RPMI8226 (cell line): Measurements from ENCODE around the gene ANKRD7.

ENCODE experiments used
- DNase-seq: peaks from one replicate; pipeline ENCODE4 v3.0.0-alpha.2; 2015

Gene ANKRD7, protein sequence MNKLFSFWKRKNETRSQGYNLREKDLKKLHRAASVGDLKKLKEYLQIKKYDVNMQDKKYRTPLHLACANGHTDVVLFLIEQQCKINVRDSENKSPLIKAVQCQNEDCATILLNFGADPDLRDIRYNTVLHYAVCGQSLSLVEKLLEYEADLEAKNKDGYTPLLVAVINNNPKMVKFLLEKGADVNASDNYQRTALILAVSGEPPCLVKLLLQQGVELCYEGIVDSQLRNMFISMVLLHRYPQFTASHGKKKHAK

DNA sequence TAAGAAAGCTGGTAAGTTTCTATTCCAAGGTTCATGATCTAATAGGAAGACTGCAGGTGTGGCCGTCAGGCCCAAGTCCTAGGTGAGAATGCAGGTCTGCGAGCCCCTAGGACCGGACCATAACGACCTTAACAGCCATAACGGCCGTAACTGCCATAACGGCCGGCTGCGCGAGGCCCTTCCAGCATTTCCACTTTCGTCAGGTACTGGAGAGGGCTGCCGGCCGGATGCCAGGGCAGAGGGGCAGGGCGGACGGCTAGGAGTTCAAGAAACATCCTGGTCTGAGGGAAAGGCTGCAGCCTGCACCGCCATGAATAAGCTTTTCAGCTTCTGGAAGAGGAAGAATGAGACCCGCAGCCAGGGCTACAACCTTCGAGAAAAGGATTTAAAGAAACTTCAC lies at the start of gene ANKRD7:
ANKRD7 (plus strand) TSS at position 184 of the 400 bp plus-strand sequence; CDS start at position 311, 127 bp downstream.
- DNase-seq, result no peak

DNA sequence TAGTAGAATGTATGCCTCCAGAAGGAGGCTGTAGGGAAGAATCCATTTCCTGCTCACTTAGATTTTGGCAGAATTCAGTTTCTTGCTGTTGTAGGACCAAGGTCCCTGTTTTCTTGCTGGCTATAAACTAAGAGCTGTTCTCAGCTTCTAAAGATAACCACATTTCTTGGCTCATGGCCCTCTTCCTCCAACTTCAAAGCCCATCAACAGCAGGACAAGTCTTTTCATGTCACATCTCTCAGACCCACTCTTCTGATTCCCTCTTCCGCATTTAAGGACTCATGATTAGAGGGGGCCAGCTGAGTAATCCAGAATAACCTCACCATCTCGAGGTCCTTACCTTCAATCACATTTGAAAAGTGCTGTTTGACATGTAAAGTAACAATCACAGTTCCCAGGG lies 48.8 kb upstream of the ANKRD7 start:
- DNase-seq, result no peak

DNA sequence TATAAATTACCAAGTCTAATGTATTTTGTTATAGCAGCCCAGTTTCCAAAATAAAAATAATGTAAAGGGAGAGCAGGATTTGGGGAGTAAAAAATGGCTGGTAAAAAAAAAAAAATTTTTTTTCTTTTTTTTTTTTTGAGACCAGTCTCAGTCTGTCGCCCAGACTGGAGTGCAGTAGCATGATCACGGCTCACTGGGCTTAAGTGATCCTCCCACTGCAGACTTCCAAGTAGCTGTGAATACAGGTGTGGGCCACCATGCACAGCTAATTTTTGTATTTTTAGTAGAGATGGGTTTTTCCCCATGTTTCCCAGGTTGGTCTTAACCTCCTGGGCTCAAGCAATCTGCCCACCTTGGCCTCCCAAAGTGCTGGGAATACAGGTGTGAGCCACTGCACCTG lies 45.3 kb upstream of the ANKRD7 start:
- DNase-seq, result no peak

DNA sequence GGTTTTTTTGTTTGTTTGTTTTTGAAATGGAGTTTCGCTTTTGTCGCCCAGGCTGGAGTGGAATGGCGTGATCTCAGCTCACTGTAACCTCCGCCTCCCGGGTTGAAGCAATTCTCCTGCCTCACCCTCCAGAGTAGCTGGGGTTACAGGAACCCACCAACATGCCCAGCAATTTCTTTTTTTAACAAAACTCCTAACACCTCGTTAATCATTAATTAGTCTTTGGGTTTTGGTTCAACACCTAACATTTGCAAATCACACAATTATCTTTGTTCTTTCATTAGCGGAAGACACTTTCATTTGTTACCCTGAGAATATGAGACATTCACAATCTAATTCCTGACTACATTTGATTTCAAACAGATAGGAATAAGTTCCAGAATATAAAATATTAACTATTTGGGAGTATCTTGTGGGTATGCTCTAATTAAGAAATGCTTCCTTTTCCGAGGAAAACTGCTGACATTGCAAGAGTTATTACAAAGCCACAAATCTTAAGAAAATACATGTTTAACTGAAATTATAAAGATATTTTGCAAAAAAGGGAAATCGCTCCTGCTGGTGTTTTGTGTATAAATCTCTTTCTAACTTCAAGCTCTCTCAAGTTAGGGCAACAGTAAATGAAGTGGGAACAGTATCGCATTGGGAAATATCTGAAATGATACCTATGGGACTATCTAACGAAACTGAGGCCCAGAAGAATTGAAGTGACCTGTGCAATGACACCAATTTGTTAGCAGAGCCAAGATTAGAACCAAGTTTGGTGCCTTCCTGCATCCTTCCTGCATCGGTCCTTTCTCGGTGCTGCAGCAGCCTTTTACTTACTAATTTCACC lies 41.7 kb upstream of the ANKRD7 start:
- DNase-seq, result peak; percentile 23

DNA sequence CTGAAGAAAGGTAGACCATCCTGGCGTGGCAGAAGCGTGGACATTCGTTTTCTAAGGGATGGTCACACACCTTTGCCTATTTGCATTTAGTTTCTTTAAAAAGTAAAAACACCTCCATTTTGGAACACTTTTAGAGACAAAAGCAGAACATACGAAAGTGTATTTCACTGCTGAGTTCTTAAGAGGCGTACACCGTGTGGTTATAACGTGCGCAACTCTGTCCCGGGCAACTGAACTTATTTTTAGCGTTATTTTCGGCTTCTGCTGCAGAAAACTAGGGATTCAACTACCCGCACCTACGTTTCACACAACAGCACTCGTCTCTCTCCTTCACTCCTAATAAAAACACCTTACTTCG lies 41.1 kb upstream of the ANKRD7 start:
- no peak for DNase-seq

DNA sequence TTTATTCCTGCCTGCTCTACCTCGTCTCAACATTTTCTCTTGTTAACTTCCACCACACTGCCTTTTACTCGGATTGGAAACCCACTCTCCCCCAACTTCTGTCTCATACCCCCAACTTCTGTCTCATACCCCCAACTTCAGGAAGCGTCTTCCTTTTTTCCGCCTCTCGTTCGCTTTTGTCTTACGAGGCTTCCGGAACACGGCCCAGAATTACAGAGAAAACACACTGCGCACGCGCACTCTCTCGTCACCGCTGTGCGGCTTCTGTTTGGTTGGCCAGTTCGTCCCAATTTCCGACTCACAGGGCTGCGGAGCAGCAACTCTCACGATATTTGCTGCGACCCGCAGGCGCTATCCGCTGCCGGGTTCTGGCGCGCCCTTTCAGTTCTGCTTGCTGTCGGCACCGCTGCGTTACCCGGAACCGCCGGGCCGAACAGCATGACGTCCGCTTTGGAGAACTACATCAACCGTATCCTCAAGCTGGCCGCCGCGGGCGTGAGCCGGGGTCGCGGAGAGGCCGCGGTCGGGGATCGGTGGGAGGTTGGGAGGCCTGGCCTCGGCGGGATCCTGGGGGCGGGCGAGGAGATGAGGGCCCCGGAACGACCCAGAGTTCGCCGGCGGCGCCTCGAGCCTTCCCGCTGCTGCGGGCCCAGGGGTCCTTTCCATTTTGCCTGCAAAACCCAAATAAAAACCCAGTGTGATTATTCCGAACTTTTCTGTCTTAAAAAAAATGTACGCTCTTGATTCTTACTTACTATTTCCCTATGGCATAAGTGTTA lies 40.5 kb upstream of the ANKRD7 start, which contains the start of gene LSM8:
LSM8 (plus strand) TSS at position 379 of the 779 bp plus-strand sequence; CDS start at position 439, 60 bp downstream.
- DNase-seq, result peak; percentile 99

DNA sequence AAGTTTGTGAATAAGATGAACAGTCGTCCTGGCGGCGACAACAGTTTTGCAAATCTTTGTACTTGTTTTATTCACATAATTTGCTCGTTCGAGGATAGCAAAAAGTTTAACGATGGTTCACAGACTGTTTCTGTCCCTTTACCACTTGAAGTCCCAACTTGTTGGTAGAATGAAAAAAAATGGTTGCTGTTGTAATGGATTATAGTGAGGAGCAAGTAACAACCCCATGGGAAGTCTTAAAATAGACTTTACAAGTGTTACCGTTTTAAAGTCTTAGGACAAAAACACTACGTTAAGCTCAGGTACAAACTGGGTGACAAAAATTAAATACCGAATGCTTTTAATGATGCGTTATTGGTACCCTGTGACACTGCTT lies 40.0 kb upstream of the ANKRD7 start:
- peak; percentile 15 for DNase-seq

DNA sequence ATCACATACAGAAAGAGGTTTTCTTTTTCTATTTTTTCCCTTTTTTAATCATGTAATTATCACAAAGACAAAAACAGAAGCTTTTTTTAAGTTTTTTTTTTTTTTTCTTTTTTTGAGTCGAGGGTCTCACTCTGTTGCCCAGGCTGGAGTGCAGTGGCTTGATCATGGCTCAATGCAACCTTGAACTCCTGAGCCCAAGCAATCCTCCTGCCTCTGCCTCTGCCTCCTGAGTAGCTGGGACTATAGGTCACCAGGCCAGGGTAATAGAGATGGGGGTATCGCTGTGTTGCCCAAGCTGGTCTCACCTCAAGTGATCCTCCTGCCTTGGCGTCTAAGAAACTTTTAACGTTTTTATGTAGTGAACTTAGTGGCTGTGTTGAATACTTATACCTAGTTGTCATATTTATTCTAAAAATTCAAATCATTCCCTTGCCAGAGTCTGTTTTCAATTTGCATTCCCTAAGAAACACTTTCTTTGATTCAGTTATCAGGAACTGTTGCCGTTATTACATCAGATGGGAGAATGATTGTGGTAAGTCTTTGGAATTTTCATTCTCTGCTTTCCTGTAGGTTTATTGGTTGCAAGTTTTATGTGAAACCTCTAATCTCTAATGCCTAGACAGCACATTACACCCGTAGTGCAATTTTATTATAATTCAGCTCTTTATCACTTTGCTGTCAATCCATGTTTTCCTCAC lies 39.2 kb upstream of the ANKRD7 start:
- DNase-seq, result no peak

DNA sequence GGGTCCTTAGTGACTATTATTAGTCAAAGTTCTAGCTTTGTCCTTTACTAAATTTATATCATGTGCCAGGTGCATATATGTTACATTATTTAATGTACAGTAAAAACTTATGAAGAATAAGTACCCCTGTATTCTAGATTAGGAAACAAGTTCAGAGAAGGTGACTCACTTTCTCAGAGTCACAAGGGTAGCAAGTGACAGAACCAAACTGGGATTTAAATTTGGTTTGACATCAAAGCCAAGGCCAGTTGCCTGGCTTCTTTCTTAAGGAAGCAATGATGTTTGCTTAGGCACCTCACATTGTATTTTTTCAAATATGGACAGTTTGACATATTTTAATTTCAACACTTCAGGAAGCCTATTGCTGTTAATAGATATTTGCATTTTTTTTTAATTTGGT lies 38.0 kb upstream of the ANKRD7 start:
- DNase-seq, result no peak

DNA sequence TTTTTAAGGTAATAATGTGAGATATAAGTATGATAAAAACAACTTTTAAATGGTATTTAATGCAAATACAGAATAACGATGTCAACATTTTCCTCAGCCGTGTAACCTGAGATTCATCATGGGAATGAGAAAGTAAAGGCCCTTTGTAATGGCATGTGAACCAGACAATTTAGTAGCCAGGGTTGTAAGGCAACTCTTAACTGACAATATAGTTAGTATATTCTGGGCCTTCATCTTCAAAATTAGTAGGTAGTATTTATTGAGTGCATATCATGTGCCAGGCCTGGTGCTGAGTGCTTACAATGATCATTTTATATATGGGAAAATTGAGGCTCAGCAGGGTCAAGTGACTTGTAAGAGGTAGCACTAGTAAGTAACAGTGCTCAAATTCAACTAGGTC lies 29.9 kb upstream of the ANKRD7 start:
- no peak for DNase-seq

DNA sequence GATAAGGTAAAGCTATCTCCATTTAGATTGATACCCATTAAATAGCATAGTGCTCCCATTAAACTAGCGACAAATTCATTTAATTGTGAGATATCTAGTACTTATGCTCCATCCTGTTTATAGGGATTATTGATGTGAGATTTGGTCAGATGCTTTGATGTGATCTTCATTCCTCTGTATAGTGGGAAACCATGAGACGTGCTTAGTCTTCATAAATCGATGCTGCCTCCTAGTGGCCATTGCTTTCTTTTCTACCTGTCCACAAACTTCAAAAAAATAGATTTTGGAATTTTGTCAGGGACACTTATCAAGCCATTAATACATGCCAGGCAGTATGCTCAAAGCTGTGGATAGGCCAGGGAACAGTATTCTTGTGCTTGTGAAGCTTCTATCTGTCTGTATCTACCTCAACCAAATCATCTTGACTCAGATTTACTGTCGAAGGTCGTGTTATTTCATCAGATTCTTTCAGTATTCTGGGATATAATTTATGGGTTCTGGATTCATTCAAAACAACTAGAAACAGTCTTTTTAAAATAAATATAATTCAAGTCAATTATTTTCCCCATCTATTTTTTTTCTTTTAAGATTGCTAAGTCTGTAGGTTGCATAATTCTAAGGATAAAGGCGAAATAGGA lies 28.5 kb upstream of the ANKRD7 start:
- DNase-seq, result peak; percentile 73

DNA sequence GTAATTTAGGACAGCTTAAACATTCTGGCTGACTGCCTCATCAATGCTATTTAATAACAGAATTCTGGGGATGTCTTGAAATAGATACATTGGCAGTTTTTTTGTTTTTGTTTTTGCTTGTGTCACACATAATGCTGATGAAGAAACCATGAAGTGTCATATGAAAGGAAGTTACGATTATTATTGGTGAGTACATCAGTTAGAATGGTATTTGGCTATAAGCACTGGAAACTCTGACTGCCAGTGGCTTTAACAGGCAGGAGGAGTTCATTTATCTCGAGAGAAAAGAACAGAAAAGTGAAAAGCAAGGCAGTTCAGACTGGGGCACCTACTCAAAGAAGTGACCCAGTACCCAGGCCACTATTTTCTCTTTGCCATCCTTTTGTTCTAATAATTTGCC lies 22.4 kb upstream of the ANKRD7 start:
- DNase-seq, result no peak

DNA sequence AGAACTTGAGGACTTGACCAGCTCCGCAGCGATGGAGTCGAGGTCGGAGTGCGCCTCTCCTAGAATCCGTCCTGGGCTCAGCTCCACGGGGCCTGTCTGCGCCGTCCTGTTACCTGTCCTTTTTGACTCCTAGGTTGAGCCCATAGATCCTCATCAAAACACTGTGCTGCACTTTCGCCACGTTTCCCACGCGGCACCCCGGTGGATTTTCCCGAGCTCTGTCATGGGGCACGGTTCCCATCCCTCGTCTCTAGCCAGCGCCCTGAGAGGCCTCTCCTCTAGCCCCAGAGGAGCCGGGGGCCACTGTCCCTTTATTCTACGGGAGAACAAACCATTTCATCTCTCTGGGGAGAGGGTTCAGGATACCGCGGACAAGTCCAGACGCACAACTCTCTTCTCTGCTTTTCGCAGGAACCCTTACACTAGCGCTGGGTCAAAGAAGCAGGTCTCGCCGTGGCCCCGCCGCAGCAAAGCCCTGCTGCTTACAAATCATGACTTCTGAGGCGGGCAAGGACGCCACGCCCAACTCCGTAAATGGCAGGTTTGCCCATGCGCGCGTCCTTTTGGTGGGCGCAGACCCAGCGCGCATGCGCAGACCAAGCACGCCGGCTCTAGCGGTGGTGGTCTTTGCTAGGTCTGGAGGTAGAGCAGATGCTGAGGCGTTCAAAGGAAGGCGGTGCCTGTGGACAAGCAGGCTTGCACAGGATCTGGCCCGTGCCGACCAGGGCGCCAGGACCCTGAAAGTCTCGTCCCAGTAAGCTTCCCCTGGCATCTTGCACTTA lies 10.3 kb upstream of the ANKRD7 start:
- peak; percentile 22 for DNase-seq

DNA sequence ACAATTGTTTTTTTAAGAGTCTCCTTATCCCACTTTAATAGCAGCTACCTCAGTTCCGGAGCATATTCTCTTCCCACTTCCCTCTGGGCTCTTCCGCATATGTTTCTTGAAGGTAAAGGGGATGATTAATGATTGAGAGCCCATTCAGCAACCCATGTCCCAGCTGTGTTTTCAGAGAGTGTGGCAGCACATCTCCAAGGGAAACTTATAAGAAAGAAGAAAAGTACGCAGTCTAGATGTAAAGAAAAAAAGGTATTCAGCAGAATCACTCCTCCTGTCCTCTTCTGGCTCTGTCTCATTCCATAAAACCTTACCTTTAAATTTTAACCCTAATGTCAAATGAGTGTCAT lies 9.7 kb upstream of the ANKRD7 start:
- DNase-seq, result no peak

DNA sequence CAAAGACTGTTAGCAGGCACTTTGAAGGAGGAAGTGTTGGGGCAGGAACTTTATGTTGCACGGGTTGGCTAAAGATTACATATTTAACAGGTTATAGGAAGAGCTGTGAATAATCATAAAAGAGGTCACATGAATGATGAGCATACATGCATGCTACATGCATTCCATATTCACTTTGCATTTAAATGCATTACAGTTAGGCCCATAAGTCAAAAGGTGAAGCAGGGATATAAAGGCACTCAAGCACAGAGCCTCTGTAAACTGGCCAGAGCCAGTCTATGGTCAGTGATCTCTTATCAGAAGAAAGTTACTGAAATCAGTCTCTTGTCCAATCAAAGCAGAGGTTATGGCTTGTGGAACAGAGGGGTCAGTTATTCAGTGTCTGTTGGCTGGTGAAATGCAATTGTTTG lies 7.3 kb upstream of the ANKRD7 start:
- DNase-seq, result no peak

DNA sequence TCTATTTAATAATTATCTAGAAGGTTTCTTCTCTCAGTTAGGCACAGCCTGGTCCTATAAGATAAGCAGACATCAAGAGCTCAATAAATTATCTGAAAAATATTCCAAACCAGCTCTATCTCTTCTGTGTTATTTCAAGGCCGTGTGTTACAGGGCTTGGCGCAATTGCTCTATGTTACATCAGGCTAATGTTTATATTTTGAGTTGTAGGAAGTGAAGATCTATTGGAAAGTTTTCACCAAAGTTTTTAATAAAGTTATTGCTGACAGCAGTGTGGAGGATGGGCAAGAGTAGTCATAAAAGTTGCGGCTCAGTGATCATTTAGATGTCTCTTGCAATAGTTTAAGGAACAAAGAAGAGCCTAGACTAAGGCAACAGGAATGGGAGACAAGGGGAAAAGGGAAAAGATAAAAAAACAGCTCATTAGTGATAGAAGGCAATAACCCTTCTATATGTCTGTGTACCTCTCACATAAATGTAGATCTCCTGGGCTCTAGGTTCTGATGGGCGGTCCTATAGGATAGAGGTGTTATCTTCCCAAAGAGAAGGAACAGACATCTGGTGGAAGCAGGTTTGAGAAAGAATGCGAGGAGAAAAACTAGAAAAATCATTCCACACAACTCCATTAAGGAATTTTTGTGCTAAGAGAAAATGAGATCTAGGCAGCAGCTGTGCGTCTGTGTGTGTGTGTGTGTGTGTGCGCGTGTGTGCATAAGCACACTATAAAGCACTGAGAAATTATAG lies 5.9 kb upstream of the ANKRD7 start:
- DNase-seq, result no peak

DNA sequence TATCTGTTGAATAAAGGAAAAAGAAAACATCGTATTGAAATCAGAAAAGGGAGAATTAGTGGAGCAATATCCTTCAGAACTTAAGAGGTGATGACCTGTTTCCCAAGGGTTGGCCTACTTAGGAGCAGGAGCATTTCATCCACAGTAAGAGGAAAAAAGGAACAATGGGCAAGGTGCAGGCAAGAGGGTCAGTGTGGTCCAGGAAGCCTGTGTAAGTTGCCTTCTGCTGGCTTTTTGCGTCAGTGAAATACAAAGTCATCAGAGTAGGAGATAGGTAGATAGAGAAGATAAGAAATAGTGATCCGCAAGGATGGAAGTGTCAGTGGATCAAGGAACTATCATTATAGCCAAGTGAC lies 5.4 kb upstream of the ANKRD7 start:
- DNase-seq, result no peak

DNA sequence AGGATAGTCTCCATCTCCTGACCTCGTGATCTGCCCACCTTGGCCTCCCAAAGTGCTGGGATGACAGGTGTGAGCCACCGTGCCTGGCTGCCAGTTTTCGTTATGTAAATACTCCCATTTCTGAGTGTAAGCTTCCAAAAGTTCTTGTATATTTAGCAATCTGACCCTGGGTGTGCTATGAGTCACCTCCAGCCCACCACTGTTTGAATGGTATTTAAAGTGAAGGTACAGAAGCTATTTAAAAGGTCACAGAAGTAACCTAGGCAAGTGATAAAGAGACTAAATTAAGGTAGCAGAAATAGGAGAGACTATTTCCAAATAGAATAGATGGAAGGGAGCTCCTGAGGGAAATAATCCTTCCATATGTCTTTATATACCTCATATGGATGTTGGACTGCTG lies 3.9 kb upstream of the ANKRD7 start:
- DNase-seq, result no peak

DNA sequence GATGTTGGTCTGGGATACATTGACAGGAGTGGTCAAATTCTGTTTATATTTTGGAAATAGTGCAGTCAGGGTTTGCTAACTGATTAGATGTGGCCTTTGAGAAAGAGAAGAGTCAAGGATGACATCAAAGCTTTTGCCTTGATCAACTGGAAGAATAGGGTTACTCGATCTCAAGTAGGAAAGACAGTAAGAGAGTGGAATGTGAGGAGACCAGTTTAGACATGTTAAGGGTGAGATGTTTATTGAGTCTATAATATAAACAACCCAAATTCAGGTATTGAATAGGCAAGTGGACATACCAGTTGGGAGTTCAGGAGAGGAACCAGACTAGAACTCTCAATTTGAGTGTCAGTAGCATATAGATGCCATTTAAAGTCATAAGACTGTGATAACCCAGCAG lies 1.9 kb upstream of the ANKRD7 start:
- no peak for DNase-seq

DNA sequence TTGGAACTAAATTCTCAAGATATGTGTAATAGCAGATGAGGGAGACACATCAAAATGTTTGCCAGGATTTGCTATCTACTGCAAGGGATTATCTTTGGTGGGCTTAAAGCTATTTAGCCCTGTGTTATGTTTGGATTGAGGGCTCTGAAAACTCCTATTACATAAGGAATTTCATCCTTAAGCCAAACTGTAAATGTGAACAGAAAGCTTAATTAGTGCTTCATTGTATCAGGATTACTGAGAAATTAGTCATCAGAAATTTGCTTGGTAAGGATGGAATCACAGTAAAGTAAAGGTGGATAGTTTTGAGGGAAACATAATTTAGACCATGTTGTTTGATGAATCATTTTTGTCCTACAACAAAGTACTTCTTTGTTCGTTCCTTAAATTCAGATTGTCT lies 8.3 kb downstream of the ANKRD7 start:
- DNase-seq, result no peak

DNA sequence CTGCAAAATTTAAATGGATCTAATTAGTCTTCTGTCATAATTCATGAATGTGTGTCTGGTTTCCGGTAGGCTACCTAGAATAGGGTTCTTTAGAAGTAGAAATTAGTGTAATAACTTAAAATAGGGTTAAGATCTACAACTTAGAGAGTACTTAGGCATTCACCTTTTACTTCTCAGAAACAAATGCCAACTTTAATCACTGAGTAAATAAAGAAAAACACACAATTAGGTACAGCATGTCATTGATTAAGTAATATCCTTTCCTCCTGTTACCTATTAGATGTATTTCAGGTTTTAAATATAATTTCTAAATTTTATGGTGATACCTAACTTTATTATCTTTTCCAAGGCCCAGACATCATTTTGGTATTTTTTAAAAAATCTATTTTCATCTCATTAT lies 9.3 kb downstream of the ANKRD7 start:
- no peak for DNase-seq
